NT2/D1 (cell line): ENCODE measurements around the gene ARHGAP28.

Experiments used
- DNase-seq: peaks from one replicate; pipeline ENCODE4 v3.0.0-alpha.2; 2011; ENCODE audit warnings: low read depth, low spot score
- H3K27me3 ChIP-seq: 2 replicates; pipeline ENCODE4 v1.6.0; 2011; ENCODE audit warnings: mild to moderate bottlenecking; ENCODE audit not compliant: insufficient read length, insufficient read depth
- H3K36me3 ChIP-seq: 2 replicates; pipeline ENCODE4 v1.6.1; 2011; ENCODE audit warnings: mild to moderate bottlenecking, low read length, mixed read lengths; ENCODE audit not compliant: insufficient read depth, insufficient read length
- H3K4me1 ChIP-seq: 2 replicates; pipeline ENCODE4 v1.5.1; 2011; ENCODE audit not compliant: insufficient read depth, insufficient read length
- H3K4me3 ChIP-seq: 2 replicates; pipeline ENCODE4 v1.5.1; 2011; ENCODE audit warnings: low read depth; ENCODE audit not compliant: insufficient read length
- H3K9ac ChIP-seq: 2 replicates; pipeline ENCODE4 v1.6.0; 2011; ENCODE audit warnings: low read depth; ENCODE audit not compliant: insufficient read length
- H3K9me3 ChIP-seq: 2 replicates; pipeline ENCODE4 v1.5.1; 2011; ENCODE audit warnings: mild to moderate bottlenecking, low read length; ENCODE audit not compliant: insufficient read depth
- SUZ12 ChIP-seq: IDR thresholded peaks from 2 replicates; pipeline ENCODE4 v1.6.1; 2011; ENCODE audit not compliant: insufficient read length, insufficient read depth; ENCODE audit errors: extremely low read depth
- YY1 ChIP-seq: IDR thresholded peaks from 2 replicates; pipeline ENCODE4 v1.6.1; 2011; ENCODE audit not compliant: insufficient read length, insufficient read depth
- ZNF274 ChIP-seq: IDR thresholded peaks from 2 replicates; pipeline ENCODE4 v1.6.1; 2011; ENCODE audit warnings: mild to moderate bottlenecking, low read depth, low read length

Gene ARHGAP28

DNA sequence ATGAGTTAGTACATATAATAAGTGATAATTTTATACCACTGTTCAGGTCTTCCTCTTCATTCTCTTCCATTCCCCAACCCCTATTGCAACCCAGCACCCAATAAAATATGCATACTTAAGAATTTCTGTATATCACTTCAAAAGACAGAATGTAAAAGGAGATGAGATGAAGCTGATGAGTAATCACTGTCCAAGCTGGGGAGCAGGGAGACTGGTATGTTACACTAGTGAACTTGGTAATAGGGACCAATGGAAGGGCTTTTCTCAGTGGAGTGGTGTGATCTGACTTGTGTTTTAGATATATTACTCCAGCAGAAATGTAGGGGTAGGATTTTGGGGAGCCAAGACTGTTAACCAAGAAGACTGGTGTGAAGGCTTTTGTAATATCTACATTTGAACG, 18.0 kb upstream of the ARHGAP28 start:
- no peak overlapping the region for H3K4me3 ChIP-seq
- no peak overlapping the region for H3K9ac ChIP-seq
- TF ChIP-seq ZNF274 (no peak), SUZ12 (no peak), YY1 (no peak)
- no peaks in the 10 kb centered on the region for H3K4me1 ChIP-seq
- DNase-seq, result no peak
- no peaks in the 10 kb centered on the region for H3K9me3 ChIP-seq
- H3K27me3 ChIP-seq, result no peaks in the 10 kb centered on the region
- H3K36me3 ChIP-seq, result no peaks in the 10 kb centered on the region

DNA sequence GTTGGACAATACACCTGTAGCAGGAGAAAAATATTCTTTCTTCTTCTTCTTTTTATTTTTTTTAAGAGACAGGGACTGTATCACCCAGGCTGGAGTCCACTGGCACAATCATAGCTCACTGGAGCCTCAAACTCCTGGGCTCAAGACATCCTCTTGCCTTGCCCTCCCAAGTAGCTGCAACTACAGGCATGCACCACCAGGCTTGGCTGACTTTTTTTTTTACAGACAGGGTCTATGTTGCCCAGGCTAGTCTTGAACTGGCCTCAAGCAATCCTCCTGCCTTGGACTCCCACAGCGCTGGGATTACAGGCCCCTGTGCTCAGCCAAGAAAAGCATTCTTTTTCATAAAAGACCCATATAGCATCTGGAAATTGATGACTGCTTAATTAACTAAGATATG, 17.1 kb upstream of the ARHGAP28 start:
- no peak overlapping the region for H3K9ac ChIP-seq
- no peaks in the 10 kb centered on the region for H3K9me3 ChIP-seq
- H3K27me3 ChIP-seq, result no peaks in the 10 kb centered on the region
- no peaks in the 10 kb centered on the region for H3K4me1 ChIP-seq
- TF ChIP-seq SUZ12 (no peak), YY1 (no peak), ZNF274 (no peak)
- no peak for DNase-seq
- no peaks in the 10 kb centered on the region for H3K36me3 ChIP-seq
- no peak overlapping the region for H3K4me3 ChIP-seq

DNA sequence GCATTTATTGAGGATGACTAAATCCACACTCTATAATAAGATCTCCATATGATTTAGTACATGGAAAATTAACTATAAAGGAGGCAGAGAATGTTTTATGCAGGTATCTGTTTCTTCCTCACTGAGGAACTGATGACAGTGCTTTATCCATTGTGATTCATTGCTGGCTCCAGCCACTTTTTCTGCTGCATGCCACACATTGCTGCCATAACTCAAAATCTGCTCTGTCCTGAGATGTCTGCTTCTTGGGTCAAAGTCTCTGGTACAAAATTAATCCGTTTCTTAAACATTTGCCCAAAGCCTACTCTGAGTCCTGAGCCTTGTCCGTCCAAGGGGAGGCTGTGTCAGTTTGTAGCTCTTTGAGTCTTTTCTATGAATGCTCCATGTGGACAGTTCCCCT, 15.5 kb upstream of the ARHGAP28 start:
- no peak overlapping the region for H3K9ac ChIP-seq
- TF ChIP-seq SUZ12 (no peak), ZNF274 (no peak), YY1 (no peak)
- no peaks in the 10 kb centered on the region for H3K27me3 ChIP-seq
- H3K36me3 ChIP-seq, result no peaks in the 10 kb centered on the region
- H3K4me3 ChIP-seq, result no peak overlapping the region
- no peaks in the 10 kb centered on the region for H3K9me3 ChIP-seq
- H3K4me1 ChIP-seq, result no peaks in the 10 kb centered on the region
- no peak for DNase-seq

DNA sequence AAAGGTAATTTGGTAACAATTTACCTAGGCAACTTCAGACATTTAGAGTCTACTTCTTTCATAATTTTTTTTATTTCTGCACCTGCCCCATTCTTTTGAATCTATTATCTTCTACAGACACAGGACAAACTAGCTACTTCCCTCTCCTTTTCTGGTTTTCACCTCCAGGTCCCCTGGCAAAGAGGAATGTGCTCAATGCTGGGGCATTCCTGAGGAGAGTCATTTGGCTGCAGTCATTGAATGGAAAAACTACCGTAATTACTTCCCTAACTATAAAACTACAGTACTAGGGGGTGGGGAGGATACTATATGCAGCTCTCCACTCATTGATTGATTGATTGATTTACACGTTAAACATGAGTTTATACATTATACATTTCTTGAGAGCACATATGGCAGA, 11.2 kb upstream of the ARHGAP28 start:
- no peaks in the 10 kb centered on the region for H3K36me3 ChIP-seq
- H3K9ac ChIP-seq, result no peak overlapping the region
- DNase-seq, result no peak
- no peak overlapping the region for H3K4me3 ChIP-seq
- no peaks in the 10 kb centered on the region for H3K27me3 ChIP-seq
- TF ChIP-seq ZNF274, result no peak
- TF ChIP-seq SUZ12, result no peak
- TF ChIP-seq YY1, result no peak
- H3K4me1 ChIP-seq, result no peaks in the 10 kb centered on the region
- H3K9me3 ChIP-seq, result no peaks in the 10 kb centered on the region

DNA sequence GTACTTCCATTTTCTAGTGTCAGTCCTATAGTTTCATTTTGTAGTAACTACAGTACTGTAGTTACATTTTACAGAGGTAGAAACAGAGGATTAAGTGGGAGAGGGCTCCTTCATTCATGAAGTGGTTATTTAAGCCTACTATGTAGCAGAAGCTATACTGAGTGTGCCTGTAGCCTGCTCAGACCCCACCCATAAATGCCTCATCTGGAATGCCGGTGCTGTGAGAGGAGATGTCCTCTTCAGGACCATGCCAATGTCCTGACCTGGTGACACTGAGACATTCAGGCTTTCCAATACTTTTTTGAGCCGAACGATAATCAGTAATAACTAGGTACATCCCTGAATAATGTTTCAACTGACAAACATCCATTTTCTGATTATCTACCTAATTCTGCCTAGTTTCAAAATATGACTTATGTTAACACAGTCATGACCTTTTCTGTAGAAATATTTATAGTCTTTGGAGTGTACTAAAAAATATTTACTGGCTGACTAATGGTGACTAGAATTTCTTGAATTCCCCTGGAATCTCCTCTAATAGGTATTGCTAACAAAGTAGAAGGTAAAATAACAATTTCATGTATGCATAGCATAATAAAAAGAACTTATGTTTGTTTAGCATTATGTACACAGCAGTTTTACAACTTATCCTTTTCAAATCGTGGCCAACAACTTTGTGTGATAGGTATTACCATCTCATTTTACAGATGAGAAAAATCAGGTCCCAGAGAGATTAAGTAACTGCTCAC, 10.2 kb upstream of the ARHGAP28 start:
- no peaks in the 10 kb centered on the region for H3K27me3 ChIP-seq
- DNase-seq, result no peak
- no peaks in the 10 kb centered on the region for H3K9me3 ChIP-seq
- no peak for TF ChIP-seq YY1
- TF ChIP-seq ZNF274, result no peak
- no peak for TF ChIP-seq SUZ12
- H3K9ac ChIP-seq, result no peak overlapping the region
- H3K4me3 ChIP-seq, result no peak overlapping the region
- no peaks in the 10 kb centered on the region for H3K4me1 ChIP-seq
- H3K36me3 ChIP-seq, result no peaks in the 10 kb centered on the region

DNA sequence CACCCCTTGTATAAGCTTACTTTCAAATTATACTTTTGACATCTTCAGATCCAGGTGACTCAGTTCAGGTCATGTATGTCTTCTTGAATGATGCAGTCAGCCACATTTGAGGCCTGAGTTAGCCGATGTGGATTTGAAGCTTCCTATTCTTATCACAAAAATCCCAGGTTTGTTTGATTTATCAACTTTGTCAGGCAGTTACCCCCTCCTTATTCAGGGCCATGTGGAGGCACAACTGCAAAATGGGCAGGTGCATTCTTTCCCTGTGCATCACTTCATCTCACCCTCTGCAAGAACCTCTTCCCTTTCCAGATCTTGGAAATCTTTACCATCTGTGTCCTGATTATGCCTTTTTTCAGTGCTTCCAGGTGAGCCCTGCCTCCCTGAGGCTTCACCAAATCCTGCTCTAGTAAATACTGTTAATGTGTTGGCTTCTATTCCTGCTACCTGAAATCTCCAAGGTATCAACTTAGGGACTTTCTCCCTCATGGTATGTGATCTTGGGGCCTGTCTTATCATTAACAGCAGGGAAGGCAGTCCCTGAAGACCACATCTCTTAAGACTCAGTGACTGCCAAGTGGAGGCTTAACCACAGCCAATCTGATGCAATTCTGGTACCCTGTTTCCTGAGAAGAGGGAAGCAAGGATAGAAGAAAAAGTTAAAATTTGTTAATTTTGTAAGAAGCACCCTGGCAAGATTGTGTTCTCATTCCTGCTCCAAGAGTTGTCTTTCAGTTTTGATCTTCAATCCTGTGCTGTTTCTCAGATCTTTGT, 9.4 kb upstream of the ARHGAP28 start:
- H3K9me3 ChIP-seq, result no peaks in the 10 kb centered on the region
- H3K9ac ChIP-seq, result no peak overlapping the region
- H3K4me3 ChIP-seq, result no peak overlapping the region
- DNase-seq, result no peak
- TF ChIP-seq ZNF274, result no peak
- no peak for TF ChIP-seq SUZ12
- no peak for TF ChIP-seq YY1
- no peaks in the 10 kb centered on the region for H3K4me1 ChIP-seq
- no peaks in the 10 kb centered on the region for H3K27me3 ChIP-seq
- no peaks in the 10 kb centered on the region for H3K36me3 ChIP-seq

DNA sequence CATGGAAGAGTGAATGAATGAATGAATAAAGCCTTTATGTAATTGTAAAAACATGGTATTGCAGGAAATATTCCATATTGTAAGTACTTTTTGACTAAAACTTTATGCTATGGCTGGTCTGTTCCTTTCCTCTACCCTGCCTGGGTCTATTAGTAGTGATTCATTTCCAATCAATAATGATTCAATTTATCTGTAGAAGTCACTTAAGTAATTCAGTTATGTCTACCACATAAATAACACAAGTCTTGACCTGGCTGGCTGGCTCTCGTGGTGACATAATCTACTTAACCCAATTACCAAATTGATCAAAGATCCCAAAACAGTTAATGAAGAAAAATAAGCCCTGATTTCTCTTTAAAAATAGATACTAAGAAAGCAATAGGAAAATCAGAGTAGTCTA, 7.8 kb upstream of the ARHGAP28 start:
- no peak for TF ChIP-seq YY1
- no peak for DNase-seq
- H3K9ac ChIP-seq, result no peak overlapping the region
- H3K27me3 ChIP-seq, result no peaks in the 10 kb centered on the region
- H3K4me1 ChIP-seq, result no peaks in the 10 kb centered on the region
- H3K36me3 ChIP-seq, result no peaks in the 10 kb centered on the region
- H3K4me3 ChIP-seq, result no peak overlapping the region
- H3K9me3 ChIP-seq, result no peaks in the 10 kb centered on the region
